Effector memory CD8-positive, alpha-beta T cell (primary cell): ENCODE measurements around the gene LRP3.

ENCODE experiments used
- ATAC-seq: fragments of 150-1000 bp; cut with Tn5 transposase; replicated peaks from 2 replicates; pipeline ENCODE4 v1.10.0; 2021; ENCODE audit warnings: mild to moderate bottlenecking, moderate library complexity
- DNase-seq, 3 experiments: peaks; one replicate each; pipeline ENCODE4 v3.0.0; 2021
- H3K27ac Mint-ChIP-seq, 2 donors: one replicate each; pipeline ENCODE4 v1.8.0; 2022; ENCODE audit warnings: mild to moderate bottlenecking in 2 of 2, mixed read lengths in 2 of 2, moderate library complexity in 2 of 2
- H3K27me3 Mint-ChIP-seq, 2 donors: one replicate each; pipeline ENCODE4 v1.8.0; 2022; ENCODE audit warnings: mixed read lengths in 2 of 2
- H3K36me3 Mint-ChIP-seq: one replicate; pipeline ENCODE4 v1.8.0; 2022; ENCODE audit warnings: mild to moderate bottlenecking, moderate library complexity, mixed read lengths; ENCODE audit not compliant: insufficient read depth
- H3K4me1 Mint-ChIP-seq, 2 donors: one replicate each; pipeline ENCODE4 v1.8.0; 2022; ENCODE audit warnings: low read depth in 2 of 2, mixed read lengths in 2 of 2
- H3K4me3 Mint-ChIP-seq, 2 donors: one replicate each; pipeline ENCODE4 v1.8.0; 2022; ENCODE audit warnings: mild to moderate bottlenecking in 2 of 2, mixed read lengths in 2 of 2, moderate library complexity in 2 of 2
- H3K9me3 Mint-ChIP-seq, 2 donors: one replicate each; pipeline ENCODE4 v1.8.0; 2022; ENCODE audit warnings: mixed read lengths in 2 of 2

The LRP3 gene

GRCh38 chr19:33255781-33256180 is 61.7 kb downstream of the LRP3 start:
- Mint-ChIP-seq H3K27me3 (peaks cover 0 to 13% of the 10 kb centered on the region in 2 donors), H3K36me3 (no peaks in the 10 kb centered on the region), H3K4me3 (no peak overlapping the region), H3K4me1 (peaks cover 2 to 3% of the 10 kb centered on the region in 2 donors), H3K27ac (peak overlapping the region in 1 of 2 donors; percentile 3), H3K9me3 (peaks cover 0 to 2% of the 10 kb centered on the region in 2 donors)
- DNase-seq (no peak), ATAC-seq (no peak)

- no peak for DNase-seq
- no peak for ATAC-seq
- Mint-ChIP-seq H3K27me3 (peaks cover 0 to 13% of the 10 kb centered on the region in 2 donors), H3K36me3 (no peaks in the 10 kb centered on the region), H3K27ac (no peak overlapping the region), H3K4me3 (no peak overlapping the region), H3K9me3 (peaks cover 0 to 2% of the 10 kb centered on the region in 2 donors), H3K4me1 (peaks cover 5% of the 10 kb centered on the region in 2 donors)
These were observed 62.1 kb downstream of the LRP3 start for GRCh38 chr19:33256261-33256660.

GRCh38 chr19:33257828-33258227 is 63.7 kb downstream of the LRP3 start:
- no peak overlapping the region for H3K27ac Mint-ChIP-seq
- no peak overlapping the region for H3K4me3 Mint-ChIP-seq
- DNase-seq (no peak), ATAC-seq (no peak)
- peaks cover 0 to 13% of the 10 kb centered on the region in 2 donors for H3K27me3 Mint-ChIP-seq
- no peaks in the 10 kb centered on the region for H3K36me3 Mint-ChIP-seq
- peaks cover 5 to 10% of the 10 kb centered on the region in 2 donors for H3K4me1 Mint-ChIP-seq
- H3K9me3 Mint-ChIP-seq: peaks cover 0 to 2% of the 10 kb centered on the region in 2 donors
